ENCODE results near the gene TMEM131. TPM values are rescaled to one million over a fixed set of nuclear protein-coding genes. Genes with fewer than 3 reads are reported as not detected.

The TMEM131 gene
- total RNA-seq, 1 donor from 2014 or later = 41.3 TPM

GRCh38 chr2:97979904-97980303 lies 15.8 kb downstream of the TMEM131 start:
- Mint-ChIP-seq H3K36me3 (peaks cover 49% of the 10 kb centered on the region), H3K9me3 (peaks cover 20% of the 10 kb centered on the region)

GRCh38 chr2:97974471-97974870 lies 21.3 kb downstream of the TMEM131 start:
- Mint-ChIP-seq H3K4me1 (ENCODE audit: unreplicated experiment) (peaks cover 13% of the 10 kb centered on the region), H3K27ac (no peak overlapping the region), H3K4me3 (no peak overlapping the region), H3K36me3 (peaks cover 44% of the 10 kb centered on the region), H3K9me3 (peaks cover 32% of the 10 kb centered on the region), H3K27me3 (no peaks in the 10 kb centered on the region)
- DNase-seq (ENCODE audit: extremely low spot score, unreplicated experiment) = no peak
- no peak for TF ChIP-seq CTCF (conservative IDR thresholded peaks at IDR 0.05)

More at GRCh38 chr2:97979904-97980303, 15.8 kb downstream of the TMEM131 start:
- DNase-seq (ENCODE audit: extremely low spot score, unreplicated experiment) = no peak
- Mint-ChIP-seq H3K4me1 (ENCODE audit: unreplicated experiment) (peaks cover 9% of the 10 kb centered on the region), H3K27ac (no peak overlapping the region), H3K4me3 (no peak overlapping the region), H3K27me3 (no peaks in the 10 kb centered on the region)
- no peak for TF ChIP-seq CTCF (conservative IDR thresholded peaks at IDR 0.05)

DNA sequence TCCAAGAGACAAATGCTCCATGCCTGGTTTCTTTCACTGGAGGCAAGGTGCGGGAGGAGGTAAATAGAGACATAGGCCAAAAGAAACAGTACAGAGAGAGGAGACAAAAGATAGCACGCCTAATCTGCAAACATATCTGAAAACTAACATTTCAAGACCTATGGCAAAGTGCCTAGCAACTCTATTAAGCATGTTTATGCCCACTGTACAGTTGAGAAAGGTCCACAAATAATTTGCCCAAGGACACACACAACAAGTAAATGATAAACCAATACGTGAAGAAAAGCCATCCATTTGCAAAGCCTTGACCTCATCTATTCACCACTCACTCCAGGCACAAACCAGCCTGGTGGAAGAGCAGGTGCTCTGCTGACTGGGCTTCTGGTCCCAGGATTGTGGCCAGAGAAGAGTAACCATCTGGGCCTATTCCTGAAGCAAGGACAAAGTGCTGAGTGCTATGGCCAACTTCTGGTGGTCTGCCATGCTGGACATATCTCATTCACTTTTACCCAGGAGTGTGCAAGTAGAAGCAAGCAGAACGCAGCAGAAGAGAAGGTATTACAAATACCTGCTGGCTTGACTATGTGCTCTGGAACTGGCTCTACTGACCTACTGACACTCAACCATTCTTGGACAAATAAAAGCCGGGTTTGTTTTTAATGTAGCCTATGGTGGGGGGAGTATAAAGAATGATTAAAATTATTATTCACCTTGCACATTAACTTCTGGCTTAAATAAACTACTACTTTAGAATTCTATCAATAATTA lies 25.3 kb downstream of the TMEM131 start:
- Mint-ChIP-seq H3K9me3 (peaks cover 27% of the 10 kb centered on the region), H3K27ac (no peak overlapping the region), H3K4me1 (ENCODE audit: unreplicated experiment) (peaks cover 36% of the 10 kb centered on the region), H3K36me3 (peaks cover 27% of the 10 kb centered on the region), H3K4me3 (no peak overlapping the region), H3K27me3 (no peaks in the 10 kb centered on the region)
- no peak for DNase-seq (ENCODE audit: extremely low spot score, unreplicated experiment)
- TF ChIP-seq CTCF (conservative IDR thresholded peaks at IDR 0.05) = no peak

DNA sequence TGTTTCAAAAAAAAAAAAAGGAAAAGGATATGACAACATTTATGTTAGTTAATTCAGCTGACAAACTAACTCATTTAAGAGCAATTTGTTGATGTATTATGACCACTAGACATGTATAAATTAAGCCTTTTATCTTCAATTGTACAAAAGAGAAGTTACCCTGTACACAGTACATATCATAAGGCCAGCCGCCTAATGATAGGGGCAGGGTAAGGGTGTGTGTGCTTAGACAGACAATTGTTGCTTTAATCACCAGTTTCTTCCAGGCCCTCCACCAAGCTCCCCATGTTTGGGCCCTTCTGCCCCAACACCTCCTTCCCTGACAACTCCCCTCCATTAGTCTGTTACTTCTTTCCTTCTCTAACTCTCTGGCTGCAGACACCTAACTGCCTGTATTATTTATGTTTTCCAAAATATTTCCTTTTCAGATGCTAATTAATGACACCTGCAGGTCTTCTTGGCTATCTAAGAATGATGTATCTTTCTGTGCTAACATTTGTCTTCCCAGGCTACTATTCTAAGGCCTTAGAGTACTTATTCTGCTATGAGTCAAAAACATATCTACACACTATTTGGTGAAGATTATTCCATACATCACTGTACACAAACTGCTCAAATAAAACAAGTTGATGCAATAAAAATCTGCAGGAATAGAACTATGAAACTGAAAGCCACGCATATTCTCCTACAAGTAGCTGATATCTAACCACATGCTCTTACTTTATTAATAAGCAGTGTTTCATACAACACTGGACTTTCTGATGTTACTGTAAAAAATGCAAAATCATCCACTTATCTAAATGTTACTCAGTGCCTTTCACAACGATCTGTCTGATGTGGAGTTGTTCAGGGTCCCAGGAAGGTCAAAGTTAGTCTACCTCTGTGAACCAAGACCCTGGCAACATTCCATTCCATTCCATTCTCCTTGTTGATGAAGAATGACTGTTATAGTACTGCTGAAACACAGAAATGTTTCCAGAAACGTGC lies 26.4 kb downstream of the TMEM131 start:
- peak overlapping the region; percentile 52 for H3K27ac Mint-ChIP-seq
- no peak for DNase-seq (ENCODE audit: extremely low spot score, unreplicated experiment)
- H3K4me3 Mint-ChIP-seq = no peak overlapping the region
- H3K36me3 Mint-ChIP-seq = peaks cover 19% of the 10 kb centered on the region
- TF ChIP-seq CTCF (conservative IDR thresholded peaks at IDR 0.05) = no peak
- peaks cover 17% of the 10 kb centered on the region for H3K9me3 Mint-ChIP-seq
- H3K27me3 Mint-ChIP-seq = no peaks in the 10 kb centered on the region
- H3K4me1 Mint-ChIP-seq (ENCODE audit: unreplicated experiment) = peaks cover 47% of the 10 kb centered on the region

- peaks cover 12% of the 10 kb centered on the region for H3K36me3 Mint-ChIP-seq
- H3K4me1 Mint-ChIP-seq (ENCODE audit: unreplicated experiment) = peaks cover 53% of the 10 kb centered on the region
- H3K9me3 Mint-ChIP-seq = peaks cover 7% of the 10 kb centered on the region
- H3K27ac Mint-ChIP-seq = no peak overlapping the region
- no peaks in the 10 kb centered on the region for H3K27me3 Mint-ChIP-seq
- DNase-seq (ENCODE audit: extremely low spot score, unreplicated experiment) = no peak
- no peak for TF ChIP-seq CTCF (conservative IDR thresholded peaks at IDR 0.05)
- H3K4me3 Mint-ChIP-seq = no peak overlapping the region
Measured at GRCh38 chr2:97967931-97968627, 27.7 kb downstream of the TMEM131 start.

Data from type B pancreatic cell (in vitro differentiated cells).